SU-DHL-6 (cell line): ENCODE results near the gene ADGRF3.
"Not testable (repeated sequence)": the region's sequence is repeated elsewhere in the genome, so short reads cannot be mapped to it uniquely, and the experiment has no call there.

Experiments
- H2AFZ ChIP-seq: fragments of 200-600 bp; sonication (generic); 2 replicates; pipeline ENCODE4 v1.6.1; 2014; ENCODE audit warnings: low read depth, mild to moderate bottlenecking, moderate library complexity, mixed read lengths, antibody characterized with exemption, low read length; ENCODE audit not compliant: severe bottlenecking
- H3F3A ChIP-seq: fragments of 200-600 bp; shearing (Covaris generic); 2 replicates; pipeline ENCODE4 v1.6.0; 2016; ENCODE audit warnings: antibody characterized with exemption, mild to moderate bottlenecking; ENCODE audit not compliant: insufficient read depth
- H3K27ac ChIP-seq: fragments of 200-600 bp; sonication (generic); 2 replicates; pipeline ENCODE4 v1.5.1; 2016; ENCODE audit warnings: low read depth, mild to moderate bottlenecking, low read length, moderate library complexity, mixed read lengths
- H3K27me3 ChIP-seq: fragments of 200-600 bp; sonication (generic), shearing (Covaris generic); 2 replicates; pipeline ENCODE4 v1.6.0; 2014; ENCODE audit warnings: mild to moderate bottlenecking, low read length
- H3K36me3 ChIP-seq: fragments of 200-600 bp; sonication (generic); 2 replicates; pipeline ENCODE4 v1.6.1; 2014; ENCODE audit warnings: mild to moderate bottlenecking, low read length, mixed read lengths
- H3K4me2 ChIP-seq: fragments of 300-600, 200-600 bp; shearing (Covaris generic), sonication (generic); 2 replicates; pipeline ENCODE4 v1.6.0; 2014; ENCODE audit warnings: low read length, low read depth, mild to moderate bottlenecking; ENCODE audit not compliant: poor library complexity, severe bottlenecking
- H3K4me3 ChIP-seq: fragments of 200-600 bp; sonication (generic); 2 replicates; pipeline ENCODE4 v1.5.1; 2014; ENCODE audit warnings: antibody characterized with exemption, low read length, mild to moderate bottlenecking, mixed read lengths; ENCODE audit not compliant: insufficient read depth, poor library complexity, severe bottlenecking
- H3K79me2 ChIP-seq: fragments of 200-600 bp; sonication (generic); 2 replicates; pipeline ENCODE4 v1.6.1; 2014; ENCODE audit warnings: mild to moderate bottlenecking, low read length, moderate library complexity; ENCODE audit not compliant: insufficient read depth
- H3K9ac ChIP-seq: fragments of 200-600 bp; sonication (generic); 2 replicates; pipeline ENCODE4 v1.7.0; 2014; ENCODE audit warnings: mild to moderate bottlenecking, low read length
- H3K9me2 ChIP-seq: fragments of 200-600 bp; sonication (generic); replicated peaks from 2 replicates; pipeline ENCODE4 v1.6.1; 2014; ENCODE audit warnings: low read length; ENCODE audit not compliant: insufficient read depth
- H3K9me3 ChIP-seq: fragments of 200-600 bp; sonication (generic); 2 replicates; pipeline ENCODE4 v1.6.1; 2014; ENCODE audit warnings: low read length, mixed read lengths; ENCODE audit not compliant: insufficient read depth
- H4K20me1 ChIP-seq: fragments of 200-600 bp; sonication (generic); 2 replicates; pipeline ENCODE4 v1.6.1; 2014; ENCODE audit warnings: low read depth, mild to moderate bottlenecking, antibody characterized with exemption, low read length, moderate library complexity, mixed read lengths
- CTCF ChIP-seq: fragments of 200-600 bp; sonication (generic); IDR thresholded peaks from one replicate; pipeline ENCODE4 v1.5.1; 2017; ENCODE audit warnings: antibody characterized with exemption, mild to moderate bottlenecking, low read length, moderate library complexity; ENCODE audit not compliant: insufficient read depth, poor library complexity, severe bottlenecking
- EZH2phosphoT487 ChIP-seq: fragments of 200-600 bp; sonication (generic), shearing (Covaris generic); conservative IDR thresholded peaks from 2 replicates; pipeline ENCODE4 v1.6.1; 2018; ENCODE audit warnings: mild to moderate bottlenecking, antibody characterized with exemption, low read length, moderate library complexity, mixed read lengths

Gene ADGRF3

GRCh38 chr2:26382564-26382963 is 36.0 kb upstream of the ADGRF3 start:
- Histone ChIP-seq H3F3A (0 out of 2 replicates have a peak, but pooled peaks cover 9% of the 10 kb centered on the region), H3K9ac (no peak overlapping the region), H3K36me3 (peaks cover 25% of the 10 kb centered on the region; the same call in 1 of the 2 replicates), H3K9me2 (no peaks in the 10 kb centered on the region), H3K4me3 (no peak overlapping the region), H3K9me3 (no peaks in the 10 kb centered on the region), H3K27me3 (no peaks in the 10 kb centered on the region), H4K20me1 (no peaks in the 10 kb centered on the region; the same call in 1 of the 2 replicates), H3K79me2 (no peaks in the 10 kb centered on the region), H3K4me2 (no peak overlapping the region), H2AFZ (no peak overlapping the region), H3K27ac (no peak overlapping the region)
- TF ChIP-seq CTCF = no peak
- no peak for TF ChIP-seq EZH2phosphoT487

- Histone ChIP-seq H3F3A (0 out of 2 replicates have a peak, but pooled peaks cover 4% of the 10 kb centered on the region), H4K20me1 (no peaks in the 10 kb centered on the region), H3K4me2 (no peak overlapping the region), H3K27ac (no peak overlapping the region), H3K9me2 (no peaks in the 10 kb centered on the region), H2AFZ (no peak overlapping the region), H3K9me3 (no peaks in the 10 kb centered on the region), H3K9ac (no peak overlapping the region), H3K36me3 (peaks cover 14% of the 10 kb centered on the region; the same call in 1 of the 2 replicates), H3K79me2 (no peaks in the 10 kb centered on the region), H3K27me3 (no peaks in the 10 kb centered on the region), H3K4me3 (no peak overlapping the region)
- TF ChIP-seq EZH2phosphoT487 (no peak), CTCF (no peak)
Observed at GRCh38 chr2:26380281-26380680, 33.7 kb upstream of the ADGRF3 start.

GRCh38 chr2:26376799-26377198 is 30.2 kb upstream of the ADGRF3 start:
- H3K79me2 ChIP-seq = no peaks in the 10 kb centered on the region
- no peak for TF ChIP-seq EZH2phosphoT487
- no peak for TF ChIP-seq CTCF
- peaks cover 22% of the 10 kb centered on the region; the same call in 1 of the 2 replicates for H3K36me3 ChIP-seq
- H3K27ac ChIP-seq = no peak overlapping the region
- H3K27me3 ChIP-seq = no peaks in the 10 kb centered on the region
- H4K20me1 ChIP-seq = no peaks in the 10 kb centered on the region
- H3K4me3 ChIP-seq = no peak overlapping the region
- H3K9ac ChIP-seq = no peak overlapping the region
- H3K9me2 ChIP-seq = no peaks in the 10 kb centered on the region
- H2AFZ ChIP-seq = no peak overlapping the region
- H3F3A ChIP-seq = no peaks in the 10 kb centered on the region
- H3K4me2 ChIP-seq = no peak overlapping the region
- no peaks in the 10 kb centered on the region for H3K9me3 ChIP-seq

GRCh38 chr2:26370909-26371308 is 24.3 kb upstream of the ADGRF3 start:
- not testable (repeated sequence) for H3K27ac ChIP-seq, H3K9me3 ChIP-seq, H3K4me2 ChIP-seq, H3K4me3 ChIP-seq, H3F3A ChIP-seq, H2AFZ ChIP-seq, H3K27me3 ChIP-seq, H3K9me2 ChIP-seq, H3K79me2 ChIP-seq, H3K9ac ChIP-seq, H4K20me1 ChIP-seq
- peaks cover 34% of the 10 kb centered on the region; the same call in 1 of the 2 replicates for H3K36me3 ChIP-seq

GRCh38 chr2:26369664-26370063 is 23.1 kb upstream of the ADGRF3 start:
- H3K4me3 ChIP-seq, H3K9me2 ChIP-seq, H3K9ac ChIP-seq, H2AFZ ChIP-seq, H3K27ac ChIP-seq, H3F3A ChIP-seq, H3K9me3 ChIP-seq, H3K79me2 ChIP-seq, H4K20me1 ChIP-seq, H3K27me3 ChIP-seq, H3K4me2 ChIP-seq: not testable (repeated sequence)
- H3K36me3 ChIP-seq = peaks cover 34% of the 10 kb centered on the region; the same call in 1 of the 2 replicates
